AG10803 (cell line): ENCODE results near the gene SOS2.

Experiments used
- DNase-seq: peaks from one replicate; pipeline ENCODE4 v3.0.0; 2010; ENCODE audit warnings: low read depth
- H3K4me3 ChIP-seq: 2 replicates; pipeline ENCODE4 v1.5.1; 2011; ENCODE audit warnings: mild to moderate bottlenecking, low read length, control low read depth
- TF ChIP-seq, protein P1 (sequence below): conservative IDR thresholded peaks from 2 replicates; pipeline ENCODE4 v1.5.1; 2011; ENCODE audit warnings: mild to moderate bottlenecking, low read length, control low read depth, inconsistent platforms

The SOS2 gene

DNA sequence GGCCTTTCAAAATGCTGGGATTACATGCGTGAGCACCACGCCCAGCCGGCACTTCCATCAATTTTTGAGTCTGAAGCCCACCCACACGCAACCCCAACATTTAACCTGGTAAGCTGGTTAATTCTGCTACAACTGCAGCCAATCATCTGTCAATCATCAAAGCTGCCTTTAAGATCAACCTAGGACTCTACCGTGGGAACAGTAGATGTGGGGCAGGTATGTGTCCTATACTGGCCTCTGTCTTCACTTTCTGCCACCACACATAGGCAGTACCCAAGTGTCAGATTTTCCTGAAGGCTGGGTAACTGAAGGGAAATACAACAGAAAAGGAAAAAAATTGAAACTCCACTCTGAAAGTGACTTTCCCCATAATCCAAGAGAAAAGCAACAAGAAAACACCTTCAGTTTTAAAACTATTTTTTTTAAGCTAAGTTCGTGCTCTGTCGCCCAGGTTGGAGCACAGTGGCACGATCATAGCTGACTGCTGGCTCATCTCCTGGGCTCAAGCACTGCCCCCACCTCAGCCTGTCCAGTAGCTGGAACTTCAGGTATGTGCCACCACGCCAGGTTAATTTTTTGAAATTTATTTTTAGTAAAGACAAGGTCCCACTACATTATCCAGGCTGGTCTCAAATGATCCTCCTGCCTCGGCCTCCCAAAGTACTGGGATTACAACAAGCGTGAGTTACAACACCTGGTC lies 137.2 kb downstream of the SOS2 start:
- TF ChIP-seq, protein P1, sequence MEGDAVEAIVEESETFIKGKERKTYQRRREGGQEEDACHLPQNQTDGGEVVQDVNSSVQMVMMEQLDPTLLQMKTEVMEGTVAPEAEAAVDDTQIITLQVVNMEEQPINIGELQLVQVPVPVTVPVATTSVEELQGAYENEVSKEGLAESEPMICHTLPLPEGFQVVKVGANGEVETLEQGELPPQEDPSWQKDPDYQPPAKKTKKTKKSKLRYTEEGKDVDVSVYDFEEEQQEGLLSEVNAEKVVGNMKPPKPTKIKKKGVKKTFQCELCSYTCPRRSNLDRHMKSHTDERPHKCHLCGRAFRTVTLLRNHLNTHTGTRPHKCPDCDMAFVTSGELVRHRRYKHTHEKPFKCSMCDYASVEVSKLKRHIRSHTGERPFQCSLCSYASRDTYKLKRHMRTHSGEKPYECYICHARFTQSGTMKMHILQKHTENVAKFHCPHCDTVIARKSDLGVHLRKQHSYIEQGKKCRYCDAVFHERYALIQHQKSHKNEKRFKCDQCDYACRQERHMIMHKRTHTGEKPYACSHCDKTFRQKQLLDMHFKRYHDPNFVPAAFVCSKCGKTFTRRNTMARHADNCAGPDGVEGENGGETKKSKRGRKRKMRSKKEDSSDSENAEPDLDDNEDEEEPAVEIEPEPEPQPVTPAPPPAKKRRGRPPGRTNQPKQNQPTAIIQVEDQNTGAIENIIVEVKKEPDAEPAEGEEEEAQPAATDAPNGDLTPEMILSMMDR: no peak
- no peak for DNase-seq
- H3K4me3 ChIP-seq: no peak overlapping the region

DNA sequence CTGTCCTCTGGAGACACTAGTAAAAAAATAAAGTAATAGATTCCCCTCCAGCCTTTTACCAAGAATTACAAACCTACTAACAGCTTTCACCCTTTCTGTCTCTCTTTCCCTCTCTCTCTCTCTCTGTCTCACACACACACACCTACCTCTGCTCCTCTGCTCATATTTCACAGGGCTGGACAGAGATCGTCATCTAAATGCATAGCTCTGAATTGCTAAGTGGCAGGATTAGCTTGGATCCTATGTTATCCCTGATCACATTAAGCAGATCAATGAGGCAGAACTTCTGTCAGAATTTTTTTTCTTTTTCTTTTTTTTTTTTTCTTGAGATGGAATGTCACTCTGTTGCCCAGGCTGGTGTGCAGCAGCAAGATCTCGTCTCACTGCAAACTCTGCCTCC lies 137.9 kb downstream of the SOS2 start:
- TF ChIP-seq, protein P1: no peak
- DNase-seq: no peak
- no peak overlapping the region for H3K4me3 ChIP-seq

DNA sequence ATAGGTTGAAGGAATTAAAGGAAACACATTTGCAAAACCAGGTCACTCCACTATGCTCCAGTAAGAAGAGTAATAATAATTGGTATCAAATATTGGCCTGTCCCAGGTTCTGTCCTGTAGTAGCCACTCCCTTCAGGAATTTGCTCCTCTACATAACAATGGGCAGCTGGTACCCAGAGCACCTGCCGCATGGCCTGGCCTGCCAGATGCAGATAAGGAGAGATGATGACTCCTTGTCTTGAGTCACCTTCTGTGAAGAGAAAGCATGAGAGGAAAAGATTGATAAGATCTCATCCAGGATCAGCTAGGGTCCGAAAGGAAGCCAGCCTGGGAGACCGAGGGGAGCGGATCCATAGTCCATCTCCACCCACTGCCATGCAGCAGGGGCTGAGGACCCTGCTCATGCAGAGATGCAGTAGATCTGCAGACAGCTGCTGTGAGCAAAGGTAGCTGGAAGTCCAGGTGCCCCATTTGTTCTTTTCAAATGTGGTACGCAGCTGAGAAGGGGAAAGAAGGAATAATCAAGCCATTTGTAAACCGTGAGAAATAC lies 139.3 kb downstream of the SOS2 start:
- TF ChIP-seq, protein P1: no peak
- DNase-seq: no peak

DNA sequence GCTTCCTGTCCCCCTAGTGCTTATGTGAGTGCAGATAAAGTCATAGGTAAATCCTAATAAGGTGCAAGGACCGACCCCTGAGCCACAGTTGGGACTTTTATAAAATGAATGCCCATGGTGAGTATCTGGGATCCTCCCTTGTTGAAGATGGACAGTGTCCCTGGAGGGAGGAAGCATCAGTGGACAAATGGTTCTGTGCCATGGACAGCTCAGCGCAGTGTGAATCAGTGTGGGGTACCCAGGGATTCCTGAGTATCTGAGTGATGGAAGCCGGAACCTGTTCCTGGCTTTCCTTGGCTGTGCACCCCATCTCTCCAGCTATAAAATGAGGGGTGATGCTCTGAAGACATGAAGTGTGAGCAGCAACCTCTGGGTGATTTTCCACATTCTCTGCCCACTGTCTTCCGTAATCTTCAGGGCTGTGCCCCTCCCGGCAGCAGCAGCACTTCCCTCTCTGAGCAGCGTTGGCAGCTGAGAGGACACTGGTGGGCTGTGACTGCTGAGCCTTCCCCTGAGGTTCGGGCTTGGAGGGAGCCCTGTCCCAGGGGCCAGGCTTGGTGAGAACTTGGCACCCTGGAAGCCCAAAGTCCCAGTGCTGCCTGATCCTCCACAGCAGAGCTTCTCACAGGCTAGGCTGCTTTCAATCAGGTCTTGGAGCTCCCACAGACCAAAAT lies 140.0 kb downstream of the SOS2 start:
- H3K4me3 ChIP-seq: no peak overlapping the region
- TF ChIP-seq, protein P1: no peak
- no peak for DNase-seq

More for the DNA sequence above, 139.3 kb downstream of the SOS2 start:
- no peak overlapping the region for H3K4me3 ChIP-seq

DNA sequence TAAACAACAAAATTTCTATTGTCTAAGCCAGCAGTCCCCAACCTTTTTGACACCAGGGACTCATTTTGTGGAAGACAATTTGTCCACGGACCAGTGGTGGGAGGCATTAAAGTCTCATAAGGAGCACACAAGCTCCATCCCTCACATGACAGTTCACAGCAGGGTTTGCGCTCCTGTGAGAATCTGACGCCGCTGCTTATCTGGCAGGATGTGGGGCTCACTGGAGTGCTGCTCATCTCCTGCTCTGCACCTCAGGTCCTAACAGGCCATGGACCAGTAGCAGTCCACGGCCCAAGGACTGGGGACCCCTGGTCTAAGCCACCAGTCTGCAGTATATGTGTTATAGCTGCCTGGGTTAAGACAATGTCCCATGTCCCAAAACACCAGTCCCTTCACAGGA lies 142.2 kb downstream of the SOS2 start:
- DNase-seq: no peak
- TF ChIP-seq, protein P1: no peak
- H3K4me3 ChIP-seq: no peak overlapping the region

DNA sequence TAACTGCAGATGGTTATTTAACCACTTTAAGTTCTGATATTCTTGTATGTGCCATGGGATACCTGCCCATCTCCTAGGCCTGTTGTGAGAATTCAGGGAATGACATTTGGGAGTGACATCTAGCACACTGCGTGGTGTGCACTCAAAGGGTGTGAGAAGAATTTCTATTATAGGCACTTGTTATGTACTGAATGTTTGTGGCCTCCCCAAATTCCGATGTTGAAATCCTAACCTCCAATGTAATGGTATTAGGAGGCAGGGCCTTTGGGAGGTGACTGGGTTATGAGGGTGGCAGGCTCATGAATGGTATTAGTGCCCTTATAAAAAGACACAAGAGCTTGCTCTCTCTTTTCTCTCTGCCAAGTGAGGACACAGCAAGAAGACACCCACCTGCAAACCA lies 142.6 kb downstream of the SOS2 start:
- DNase-seq: no peak
- TF ChIP-seq, protein P1: no peak
- no peak overlapping the region for H3K4me3 ChIP-seq

DNA sequence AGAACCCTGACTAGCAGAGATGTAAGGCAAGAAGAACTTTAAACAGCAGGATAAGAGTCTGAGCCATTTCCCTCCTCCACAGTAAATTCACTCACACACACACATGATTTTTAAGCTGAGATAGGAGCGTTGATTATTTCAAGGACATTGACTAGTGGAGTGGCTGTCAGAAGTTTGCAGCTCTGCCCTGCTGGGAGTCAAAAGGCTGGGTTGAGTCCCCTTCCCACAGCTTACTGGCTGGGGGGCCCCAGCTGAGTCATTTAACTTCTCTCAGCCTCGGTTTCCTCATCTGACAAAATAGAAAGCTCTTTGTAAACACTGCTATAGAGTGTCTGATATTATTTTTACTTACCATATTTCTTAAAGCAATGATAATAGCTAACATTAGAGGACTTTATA lies 143.3 kb downstream of the SOS2 start:
- no peak overlapping the region for H3K4me3 ChIP-seq
- TF ChIP-seq, protein P1: no peak
- no peak for DNase-seq
